HepG2 (cell line): ENCODE measurements around the gene KCNJ5. TPM values are rescaled to one million over a fixed set of nuclear protein-coding genes. Genes with fewer than 3 reads are reported as not detected.

Experiments
- ATAC-seq: fragments of 200-7000 bp; cut with Tn5 transposase; 3 replicates; pipeline ENCODE4 v1.9.1; 2020; ENCODE audit warnings: mild to moderate bottlenecking, moderate library complexity
- BruUV-seq: library from RNA; stranded (reverse); fragments of 400-500 nt; replicated peaks from 2 replicates; lab custom pipeline; 2021; lab: Mats Ljungman, UMichigan
- CTCF ChIA-PET: fragments of 300-600 bp; formaldehyde crosslinking; extraction: SDS; loops from one replicate; lab custom pipeline; 2021; ENCODE audit warnings: low total read pairs, inconsistent platforms, low intra/inter-chr PET ratio; lab: Yijun Ruan, JAX
- POLR2A ChIA-PET: fragments of 350-600 bp; sonication (Branson Sonifier 250); formaldehyde crosslinking; loops from one replicate; lab custom pipeline; 2020; ENCODE audit warnings: antibody characterized with exemption, inconsistent platforms; lab: Yijun Ruan, JAX
- DNase-seq: peaks from one replicate; pipeline ENCODE4 v3.0.0-alpha.2; 2015; ENCODE audit warnings: low spot score
- FAIRE-seq: peaks from 3 replicates; lab custom pipeline; 2011; peaks lifted over from hg19 to GRCh38; lab: Jason Lieb, UNC
- H2AFZ ChIP-seq: one replicate; pipeline ENCODE4 v1.6.1; 2011; ENCODE audit warnings: low read length, inconsistent platforms
- H3K27ac ChIP-seq: fragments of 300-600 bp; 3 replicates; pipeline ENCODE4 v1.8.0; 2011; ENCODE audit warnings: mixed run types, mild to moderate bottlenecking, mixed read lengths, low read length, inconsistent platforms; ENCODE audit not compliant: insufficient read depth; ENCODE audit errors: extremely low read length
- H3K27me3 ChIP-seq, 2 experiments: fragments of 200-600 bp in 1 of 2; 2 replicates in 1 of 2; 3 replicates in 1 of 2; pipeline versions ENCODE4 v1.6.0 to v1.8.0; 2011; ENCODE audit warnings: low read length in 2 of 2, mild to moderate bottlenecking in 2 of 2, moderate library complexity in 2 of 2, inconsistent platforms in 1 of 2; ENCODE audit not compliant: insufficient read depth in 2 of 2, control insufficient read depth in 1 of 2
- H3K36me3 ChIP-seq, 2 experiments: fragments of 200-600 bp in 1 of 2; replicated peaks in 1 of 2; 2 replicates in 1 of 2; 3 replicates in 1 of 2; pipeline versions ENCODE4 v1.5.1 to v1.8.0; 2011; ENCODE audit warnings: low read length in 2 of 2, inconsistent platforms in 1 of 2; ENCODE audit not compliant: insufficient read depth in 2 of 2, control insufficient read depth in 1 of 2
- H3K4me1 ChIP-seq: 2 replicates; pipeline ENCODE4 v1.5.1; 2012; ENCODE audit warnings: low read length, inconsistent platforms; ENCODE audit not compliant: insufficient read depth
- H3K4me2 ChIP-seq: 2 replicates; pipeline ENCODE4 v1.6.0; 2011; ENCODE audit warnings: low read depth, low read length, inconsistent platforms
- H3K4me3 ChIP-seq, 3 experiments: fragments of 200-600 bp in 1 of 3; sonication (generic), shearing (Covaris generic) in 1 of 3; replicated peaks in 1 of 3; 2 replicates each; pipeline ENCODE4 v1.5.1; 2011 to 2016; ENCODE audit warnings: low read length in 3 of 3, inconsistent platforms in 2 of 3, low read depth in 2 of 3, mild to moderate bottlenecking in 2 of 3, control low read depth in 1 of 3, mixed read lengths in 1 of 3; ENCODE audit not compliant: insufficient read depth in 1 of 3
- H3K79me2 ChIP-seq: one replicate; pipeline ENCODE4 v1.6.1; 2011; ENCODE audit warnings: low read length, inconsistent platforms; ENCODE audit not compliant: insufficient read depth
- H3K9ac ChIP-seq: 2 replicates; pipeline ENCODE4 v1.6.0; 2011; ENCODE audit warnings: mild to moderate bottlenecking, low read depth, low read length, inconsistent platforms; ENCODE audit not compliant: insufficient read depth
- H3K9me3 ChIP-seq: 2 replicates; pipeline ENCODE4 v1.5.1; 2012; ENCODE audit warnings: mild to moderate bottlenecking, low read length
- H4K20me1 ChIP-seq: 2 replicates; pipeline ENCODE4 v1.6.0; 2011; ENCODE audit warnings: inconsistent platforms, mild to moderate bottlenecking, low read length, moderate library complexity; ENCODE audit not compliant: insufficient read depth
- NFKB2 ChIP-seq: sonication (generic); formaldehyde crosslinking; IDR thresholded peaks from 2 replicates; pipeline ENCODE4 v1.4.0; 2020; ENCODE audit warnings: missing genetic modification reagents, borderline replicate concordance
- PRPF4 ChIP-seq: fragments of 200-400 bp; formaldehyde crosslinking; IDR thresholded peaks from 2 replicates; pipeline ENCODE4 v1.6.1; 2016; ENCODE audit warnings: low read length, low read depth; ENCODE audit not compliant: poor library complexity, severe bottlenecking
- REXO4 ChIP-seq: sonication (generic); formaldehyde crosslinking; IDR thresholded peaks from 2 replicates; pipeline ENCODE4 v1.8.0; 2022; ENCODE audit warnings: missing genetic modification reagents, mild to moderate bottlenecking, borderline replicate concordance
- ZBTB2 ChIP-seq: sonication (generic); formaldehyde crosslinking; IDR thresholded peaks from 2 replicates; pipeline ENCODE4 v1.8.0; 2022; ENCODE audit warnings: low read depth, missing genetic modification reagents
- ZBTB46 ChIP-seq: sonication (generic); formaldehyde crosslinking; IDR thresholded peaks from 2 replicates; pipeline ENCODE4 v1.4.0; 2020; ENCODE audit warnings: mild to moderate bottlenecking, missing genetic modification reagents, borderline replicate concordance
- ZNF235 ChIP-seq: sonication (generic); formaldehyde crosslinking; IDR thresholded peaks from 2 replicates; pipeline ENCODE4 v1.8.1; 2023; ENCODE audit warnings: mild to moderate bottlenecking, missing genetic modification reagents, borderline replicate concordance
- ZNF430 ChIP-seq: sonication (generic); formaldehyde crosslinking; IDR thresholded peaks from 2 replicates; pipeline ENCODE4 v1.9.0; 2021; ENCODE audit warnings: mild to moderate bottlenecking, missing genetic modification reagents
- WGBS: methylation state at CpG from one replicate; pipeline ENCODE4 v1.1.6; 2017; ENCODE audit warnings: low lambda C conversion rate; 5-methylcytosine and 5-hydroxymethylcytosine counted together
- in situ Hi-C: cut with HindIII; loops from 2 replicates; pipeline ENCODE4 v1.10.0; 2017; ENCODE audit warnings: low pct_unique_long_range_greater_than_20kb; ENCODE audit not compliant: extremely low pct_ligation_motif_present
- intact Hi-C: fragments of 100-400 bp; cut with micrococcal nuclease; formaldehyde crosslinking; loops from one replicate; pipeline ENCODE4 v1.10.0; 2022; ENCODE audit not compliant: unreplicated experiment
- polyA plus RNA-seq, 8 experiments: library from polyadenylated mRNA; depleted of rRNA in 3 of 8; stranded (reverse) in 7 of 8; unstranded in 1 of 8; fragments of >200 nt; fragmentation: Illumina TruSeq in 4 of 8; extraction: Trizol in 4 of 8; gene quantifications; 2 replicates each; pipeline versions ENCODE4 v1.2.1 to v1.2.3, GENCODE V29; 2011 to 2016; ENCODE audit warnings: low read depth in 4 of 8, missing spikeins in 1 of 8, mixed read lengths in 1 of 8; ENCODE audit not compliant: insufficient read depth in 1 of 8
- total RNA-seq, 5 experiments: library from RNA; depleted of rRNA; stranded (reverse); fragments of >200 nt; fragmentation: Illumina TruSeq; extraction: Trizol; gene quantifications; 2 replicates each; pipeline ENCODE4 v1.2.3, GENCODE V29; 2016; ENCODE audit warnings: low read depth in 1 of 5

KCNJ5 gene
- total and polyA plus RNA-seq, 2 of the 13 experiments (the other 11 are each of a cell fraction or from before 2014, with no cell fraction given), result not detected

GRCh38 chr11:128900468-128900867, 9.3 kb downstream of the KCNJ5 start:
- ChIA-PET CTCF (no interaction called here), POLR2A (no interaction called here)
- Histone ChIP-seq H3K9me3 (no peaks in the 10 kb centered on the region), H4K20me1 (no peaks in the 10 kb centered on the region), H3K4me1 (no peaks in the 10 kb centered on the region), H2AFZ (no peak overlapping the region), H3K9ac (no peak overlapping the region), H3K79me2 (no peaks in the 10 kb centered on the region), H3K27me3 (peaks cover 2 to 16% of the 10 kb centered on the region in 2 experiments; a peak in 2 of 5 replicates), H3K36me3 (no peaks in the 10 kb centered on the region), H3K4me3 (no peak overlapping the region), H3K4me2 (no peak overlapping the region), H3K27ac (no peak overlapping the region)
- FAIRE-seq, result no peak
- no peak for TF ChIP-seq NFKB2 (CRISPR knock-in tag)
- no peak for TF ChIP-seq REXO4 (CRISPR knock-in tag)
- no peak for TF ChIP-seq PRPF4
- TF ChIP-seq ZNF235 (CRISPR knock-in tag), result no peak
- no peak for TF ChIP-seq ZNF430 (CRISPR knock-in tag)
- TF ChIP-seq ZBTB46 (CRISPR knock-in tag), result no peak
- TF ChIP-seq ZBTB2 (CRISPR knock-in tag), result no peak
- 10% methylated on average over 4 of the region's 4 CpGs for WGBS
- intact Hi-C loops (no loop called here), in situ Hi-C loops (no loop called here)
- DNase-seq, result no peak
- no TSS peak for BruUV-seq
- ATAC-seq, result no peak
